Activated CD8-positive, alpha-beta T cell treated with anti-CD3 and anti-CD28 coated beads, Interleukin-2, amount 10 ng/mL, durations not matched to agents 7 days and 5 days (primary cell): ENCODE measurements around the gene DHX8. TPM values are rescaled to one million over a fixed set of nuclear protein-coding genes. Genes with fewer than 3 reads are reported as not detected.
"Not testable (repeated sequence)": the region's sequence is repeated elsewhere in the genome, so short reads cannot be mapped to it uniquely, and the experiment has no call there.

Source experiments
- ATAC-seq: fragments of 150-1000 bp; cut with Tn5 transposase; one replicate; pipeline ENCODE4 v1.10.0; 2021; ENCODE audit warnings: moderate library complexity
- CTCF ChIA-PET: fragments of 350-600 bp; sonication (Branson Sonifier 250); formaldehyde crosslinking; loops from one replicate; lab custom pipeline; 2021; ENCODE audit warnings: antibody characterized with exemption; lab: Charles Lee
- POLR2A ChIA-PET: fragments of 350-600 bp; sonication (Branson Sonifier 250); formaldehyde crosslinking; loops from one replicate; lab custom pipeline; 2021; ENCODE audit warnings: antibody characterized with exemption; lab: Charles Lee
- DNase-seq: peaks from one replicate; pipeline ENCODE4 v3.0.0-alpha.2; 2020
- H3K27ac Mint-ChIP-seq: one replicate; pipeline ENCODE4 v1.8.0; 2021; ENCODE audit warnings: mild to moderate bottlenecking, mixed read lengths
- H3K27me3 Mint-ChIP-seq: one replicate; pipeline ENCODE4 v1.8.0; 2021; ENCODE audit warnings: low read depth, mixed read lengths
- H3K36me3 Mint-ChIP-seq: one replicate; pipeline ENCODE4 v1.8.0; 2021; ENCODE audit warnings: low read depth, mixed read lengths
- H3K4me1 Mint-ChIP-seq: one replicate; pipeline ENCODE4 v1.8.0; 2021; ENCODE audit warnings: low read depth, mixed read lengths
- H3K4me3 Mint-ChIP-seq: one replicate; pipeline ENCODE4 v1.8.0; 2021; ENCODE audit warnings: mild to moderate bottlenecking, mixed read lengths
- H3K9me3 Mint-ChIP-seq: one replicate; pipeline ENCODE4 v1.8.0; 2022; ENCODE audit warnings: mixed read lengths; ENCODE audit not compliant: insufficient read depth
- total RNA-seq, 2 experiments: library from RNA; stranded (reverse); gene quantifications; one replicate each; pipeline ENCODE4 v1.2.3, GENCODE V29; 2021

DHX8 gene
- total RNA-seq, 2 experiments from 2014 or later = 52.7 to 56.4 TPM

- no peak overlapping the region for H3K27ac Mint-ChIP-seq
- ChIA-PET CTCF (interaction anchor here (1.3 kb wide), 1 partner anchor 21 kb away, joined by 3 read pairs; the partner anchor contains the start of gene DHX8), POLR2A (no interaction called here)
- H3K36me3 Mint-ChIP-seq = no peaks in the 10 kb centered on the region
- DNase-seq (no peak), ATAC-seq (no peak)
- no peak overlapping the region for H3K4me3 Mint-ChIP-seq
- H3K4me1 Mint-ChIP-seq = no peaks in the 10 kb centered on the region
- no peaks in the 10 kb centered on the region for H3K9me3 Mint-ChIP-seq
- H3K27me3 Mint-ChIP-seq = peaks cover 13% of the 10 kb centered on the region
Measured at GRCh38 chr17:43463241-43463640, 20.5 kb upstream of the DHX8 start.

- H3K27ac Mint-ChIP-seq = no peak overlapping the region
- H3K9me3 Mint-ChIP-seq = no peaks in the 10 kb centered on the region
- H3K36me3 Mint-ChIP-seq = no peaks in the 10 kb centered on the region
- H3K27me3 Mint-ChIP-seq = peaks cover 13% of the 10 kb centered on the region
- ChIA-PET POLR2A (no interaction called here), CTCF (no interaction called here)
- DNase-seq (no peak), ATAC-seq (no peak)
- no peaks in the 10 kb centered on the region for H3K4me1 Mint-ChIP-seq
- H3K4me3 Mint-ChIP-seq = no peak overlapping the region
Measured at GRCh38 chr17:43464046-43464445, 19.7 kb upstream of the DHX8 start.

GRCh38 chr17:43465049-43465448 is 18.7 kb upstream of the DHX8 start:
- Mint-ChIP-seq H3K36me3 (no peaks in the 10 kb centered on the region), H3K4me3 (no peak overlapping the region), H3K9me3 (no peaks in the 10 kb centered on the region), H3K4me1 (no peaks in the 10 kb centered on the region), H3K27ac (no peak overlapping the region), H3K27me3 (peaks cover 13% of the 10 kb centered on the region)
- ChIA-PET POLR2A (no interaction called here), CTCF (interaction anchor here (0.9 kb wide), 1 partner anchor 58 kb away, joined by 3 read pairs; no protein-coding TSS in a partner anchor)
- no peak for DNase-seq
- ATAC-seq = no peak

DNA sequence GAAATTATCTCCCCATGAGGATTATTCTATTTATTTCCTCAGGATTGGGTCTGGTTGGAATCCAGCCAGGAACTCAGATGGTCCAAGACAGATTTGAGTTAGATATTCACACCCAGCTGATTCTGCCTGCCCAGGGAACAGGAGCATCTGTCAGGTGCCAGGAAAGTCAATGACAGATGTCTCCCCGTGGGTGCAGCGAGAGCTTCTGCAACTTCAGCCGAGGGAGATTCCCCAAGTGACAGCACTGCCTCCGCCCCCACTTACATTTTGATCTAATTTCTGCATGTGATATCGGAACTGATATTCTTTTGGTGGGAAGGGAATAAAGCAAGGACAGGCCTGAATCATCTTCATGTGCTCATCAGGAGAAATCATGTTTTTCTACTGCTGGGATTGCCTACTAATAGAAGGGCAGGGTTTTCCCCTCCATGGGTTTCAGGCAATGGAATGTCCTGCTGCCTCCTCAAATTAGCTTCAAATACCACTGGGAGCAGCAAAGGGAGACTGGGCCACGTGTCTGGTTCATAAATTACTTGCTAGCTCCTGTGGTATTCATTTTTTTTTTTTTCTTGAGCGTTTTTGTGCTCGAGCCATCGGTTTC is 15.7 kb upstream of the DHX8 start:
- ATAC-seq = no peak

GRCh38 chr17:43468691-43469139 is 15.1 kb upstream of the DHX8 start:
- peaks cover 11% of the 10 kb centered on the region for H3K27me3 Mint-ChIP-seq

More for the DNA sequence above, 15.7 kb upstream of the DHX8 start:
- ChIA-PET CTCF (interaction anchor here (2.1 kb wide), 1 partner anchor 15 kb away, joined by 16 read pairs; the partner anchor contains the start of gene DHX8), POLR2A (no interaction called here)
- no peak for DNase-seq
- Mint-ChIP-seq H3K9me3 (no peaks in the 10 kb centered on the region), H3K4me1 (no peaks in the 10 kb centered on the region), H3K27me3 (peaks cover 12% of the 10 kb centered on the region), H3K27ac (no peak overlapping the region), H3K36me3 (no peaks in the 10 kb centered on the region), H3K4me3 (no peak overlapping the region)

GRCh38 chr17:43469145-43469544 is 14.6 kb upstream of the DHX8 start:
- Mint-ChIP-seq H3K36me3 (no peaks in the 10 kb centered on the region), H3K27me3 (peaks cover 11% of the 10 kb centered on the region), H3K4me3 (no peak overlapping the region), H3K4me1 (no peaks in the 10 kb centered on the region), H3K9me3 (no peaks in the 10 kb centered on the region), H3K27ac (no peak overlapping the region)
- POLR2A ChIA-PET = no interaction called here
- DNase-seq (no peak), ATAC-seq (no peak)
- CTCF ChIA-PET = interaction anchor here (2.1 to 2.5 kb wide), 2 partner anchors 14 to 75 kb away, joined by 8 to 16 read pairs; partner anchors contain the start of gene DHX8

More at GRCh38 chr17:43468691-43469139, 15.1 kb upstream of the DHX8 start:
- no peak for ATAC-seq
- H3K27ac Mint-ChIP-seq = no peak overlapping the region
- H3K4me1 Mint-ChIP-seq = no peaks in the 10 kb centered on the region
- CTCF ChIA-PET = interaction anchor here (2.1 to 2.5 kb wide), 2 partner anchors 15 to 74 kb away, joined by 8 to 16 read pairs; partner anchors contain the start of gene DHX8
- no peak overlapping the region for H3K4me3 Mint-ChIP-seq
- no peak for DNase-seq
- no peaks in the 10 kb centered on the region for H3K36me3 Mint-ChIP-seq
- POLR2A ChIA-PET = no interaction called here
- no peaks in the 10 kb centered on the region for H3K9me3 Mint-ChIP-seq

GRCh38 chr17:43471585-43472160 is 12.1 kb upstream of the DHX8 start:
- CTCF ChIA-PET = interaction anchor here (1.6 kb wide), 1 partner anchor 12 kb away, joined by 11 read pairs; the partner anchor contains the start of gene DHX8
- no peaks in the 10 kb centered on the region for H3K4me1 Mint-ChIP-seq

GRCh38 chr17:43475494-43476089 is 8.2 kb upstream of the DHX8 start:
- POLR2A ChIA-PET = interaction anchor here (0.6 to 1.0 kb wide), 3 partner anchors 34 to 114 kb away, joined by 3 to 5 read pairs (median 4); no protein-coding TSS in a partner anchor
- Mint-ChIP-seq H3K4me3 (no peak overlapping the region), H3K4me1 (no peaks in the 10 kb centered on the region), H3K27ac (no peak overlapping the region), H3K9me3 (no peaks in the 10 kb centered on the region), H3K27me3 (peaks cover 3% of the 10 kb centered on the region), H3K36me3 (no peaks in the 10 kb centered on the region)
- ATAC-seq = no peak
- no peak for DNase-seq
- CTCF ChIA-PET = interaction anchor here (1.0 to 3.3 kb wide), 2 partner anchors 76 to 82 kb away, joined by 3 to 13 read pairs; partner anchors contain the start of gene ARL4D

More at GRCh38 chr17:43471585-43472160, 12.1 kb upstream of the DHX8 start:
- Mint-ChIP-seq H3K27ac (no peak overlapping the region), H3K27me3 (peaks cover 4% of the 10 kb centered on the region), H3K4me3 (no peak overlapping the region), H3K36me3 (no peaks in the 10 kb centered on the region), H3K9me3 (no peaks in the 10 kb centered on the region)
- POLR2A ChIA-PET = no interaction called here
- DNase-seq = no peak
- no peak for ATAC-seq

DNA sequence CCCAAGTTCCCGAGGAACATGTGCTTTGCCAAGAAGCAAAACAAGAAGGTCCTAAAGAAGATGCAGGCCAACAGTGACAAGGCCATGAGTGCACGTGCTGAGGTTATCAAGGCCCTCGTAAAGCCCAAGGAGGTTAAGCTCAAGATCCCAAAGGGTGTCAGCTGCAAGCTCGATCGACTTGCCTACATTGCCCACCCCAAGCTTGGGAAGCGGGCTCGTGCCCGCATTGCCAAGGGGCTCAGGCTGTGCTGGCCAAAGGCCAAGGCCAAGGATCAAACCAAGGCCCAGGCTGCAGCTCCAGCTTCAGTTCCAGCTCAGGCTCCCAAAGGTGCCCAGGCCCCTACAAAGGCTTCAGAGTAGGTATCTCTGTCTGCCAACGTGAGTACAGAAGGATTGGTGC is 7.5 kb upstream of the DHX8 start:
- not testable (repeated sequence) for H3K9me3 Mint-ChIP-seq, H3K4me3 Mint-ChIP-seq, H3K27me3 Mint-ChIP-seq, H3K27ac Mint-ChIP-seq, ATAC-seq, H3K4me1 Mint-ChIP-seq, DNase-seq, H3K36me3 Mint-ChIP-seq
- ChIA-PET CTCF (interaction anchor here (1.0 to 3.3 kb wide), 2 partner anchors 77 to 82 kb away, joined by 3 to 13 read pairs; partner anchors contain the start of gene ARL4D), POLR2A (interaction anchor here (1.0 kb wide), 2 partner anchors 109 to 115 kb away, joined by 3 to 5 read pairs; no protein-coding TSS in a partner anchor)

DNA sequence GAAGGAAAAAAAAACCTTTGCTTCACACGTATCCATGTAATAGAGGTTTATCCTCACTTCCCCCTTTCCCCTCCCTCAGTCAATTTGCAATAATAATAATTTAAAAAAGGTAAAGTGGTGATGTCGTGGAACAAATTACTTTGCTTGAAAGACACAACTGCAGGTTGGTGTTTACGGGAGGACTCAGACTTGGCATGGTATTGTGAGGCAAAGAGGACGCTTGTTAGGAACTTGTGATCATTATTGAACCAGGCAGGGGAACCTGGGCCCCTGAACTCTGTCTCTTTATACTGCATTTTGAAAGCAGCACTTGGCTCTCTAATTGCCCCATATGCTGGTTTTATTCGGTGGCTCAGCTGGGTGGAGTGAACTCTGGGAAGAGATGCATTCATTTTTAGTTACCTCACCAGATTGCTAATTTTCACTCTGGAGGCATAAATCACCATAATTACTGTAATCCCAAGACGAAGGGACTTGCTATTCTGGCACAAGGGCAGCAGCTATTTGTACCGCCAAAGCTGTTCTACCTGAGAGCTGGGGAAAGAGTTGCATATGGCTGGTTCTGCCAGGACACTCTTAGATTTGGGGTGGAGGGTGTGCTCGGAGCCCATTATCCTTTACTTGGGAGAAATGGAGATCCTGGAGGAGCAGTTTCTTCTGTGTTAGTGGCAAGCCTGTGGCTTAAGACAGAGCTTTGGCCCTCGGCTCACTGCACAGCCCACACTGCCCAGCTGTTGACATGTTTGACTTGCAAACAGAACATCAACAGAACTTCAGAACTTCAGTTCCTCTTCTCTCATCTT is 5.7 kb upstream of the DHX8 start:
- Mint-ChIP-seq H3K36me3 (no peaks in the 10 kb centered on the region), H3K4me1 (peaks cover 2% of the 10 kb centered on the region), H3K4me3 (no peak overlapping the region), H3K27ac (no peak overlapping the region), H3K27me3 (peaks cover 3% of the 10 kb centered on the region), H3K9me3 (no peaks in the 10 kb centered on the region)
- POLR2A ChIA-PET = interaction anchor here (1.2 kb wide), 1 partner anchor 90 kb away, joined by 3 read pairs; no protein-coding TSS in a partner anchor
- ATAC-seq = no peak
- CTCF ChIA-PET = interaction anchor here (1.0 to 3.3 kb wide), 2 partner anchors 77 to 84 kb away, joined by 3 to 13 read pairs; no protein-coding TSS in a partner anchor
- DNase-seq = no peak

DNA sequence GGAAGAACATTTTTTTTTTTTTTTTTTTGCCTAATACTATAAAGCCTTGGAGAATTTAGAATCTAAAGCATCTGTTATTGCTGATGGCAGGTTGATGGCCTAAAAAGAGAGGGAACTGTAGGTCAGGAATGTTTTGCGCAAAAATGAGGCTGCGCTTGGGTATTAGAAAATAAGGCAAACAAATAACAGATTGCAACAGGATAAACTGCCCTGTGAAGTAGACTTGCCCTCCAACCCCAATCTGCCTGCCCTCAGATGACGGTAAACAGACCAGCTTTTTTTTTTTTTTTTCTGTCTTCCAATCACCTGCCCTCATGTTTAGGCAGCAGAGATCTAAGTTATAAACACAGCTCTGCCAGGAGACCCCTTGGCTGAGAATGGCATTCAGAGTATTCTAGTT is 3.8 kb upstream of the DHX8 start:
- H3K36me3 Mint-ChIP-seq = peaks cover 4% of the 10 kb centered on the region
- peaks cover 13% of the 10 kb centered on the region for H3K4me1 Mint-ChIP-seq
- no peak overlapping the region for H3K27ac Mint-ChIP-seq
- DNase-seq (no peak), ATAC-seq (no peak)
- POLR2A ChIA-PET = interaction anchor here (1.7 kb wide), 1 partner anchor 112 kb away, joined by 4 read pairs; no protein-coding TSS in a partner anchor
- H3K27me3 Mint-ChIP-seq = peaks cover 3% of the 10 kb centered on the region
- H3K9me3 Mint-ChIP-seq = no peaks in the 10 kb centered on the region
- no peak overlapping the region for H3K4me3 Mint-ChIP-seq
- CTCF ChIA-PET = interaction anchor here (6.6 kb wide), 1 partner anchor 84 kb away, joined by 393 read pairs; the partner anchor contains the start of gene ARL4D
